ENCODE data around the gene XPO6. TPM values are rescaled to one million over a fixed set of nuclear protein-coding genes. Genes with fewer than 3 reads are reported as not detected.

Gene XPO6
- polyA plus RNA-seq, 3 donors, result 70.3 to 75.1 (median 73.7) TPM

DNA sequence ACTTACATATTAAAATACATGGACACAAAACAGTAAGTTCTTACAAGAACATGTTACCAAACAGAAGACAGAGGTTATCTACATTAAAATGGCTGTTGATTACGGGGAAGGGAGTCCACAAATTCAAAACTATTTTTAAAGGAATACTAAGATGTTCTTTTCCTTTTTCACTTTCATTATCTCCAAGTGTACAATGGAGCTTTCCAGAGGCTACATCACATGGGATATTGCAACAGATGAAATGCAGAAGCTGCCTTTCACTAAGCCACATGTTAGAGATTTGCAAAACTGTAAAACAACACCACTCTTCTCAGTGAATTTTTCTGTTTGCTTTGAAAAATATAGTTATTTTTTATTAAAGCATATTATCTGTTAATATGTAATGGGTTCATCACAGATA is 53.6 kb downstream of the XPO6 start:
- DNase-seq (ENCODE audit: low read depth in 3 of 3, low spot score in 2 of 3), result no peak

DNA sequence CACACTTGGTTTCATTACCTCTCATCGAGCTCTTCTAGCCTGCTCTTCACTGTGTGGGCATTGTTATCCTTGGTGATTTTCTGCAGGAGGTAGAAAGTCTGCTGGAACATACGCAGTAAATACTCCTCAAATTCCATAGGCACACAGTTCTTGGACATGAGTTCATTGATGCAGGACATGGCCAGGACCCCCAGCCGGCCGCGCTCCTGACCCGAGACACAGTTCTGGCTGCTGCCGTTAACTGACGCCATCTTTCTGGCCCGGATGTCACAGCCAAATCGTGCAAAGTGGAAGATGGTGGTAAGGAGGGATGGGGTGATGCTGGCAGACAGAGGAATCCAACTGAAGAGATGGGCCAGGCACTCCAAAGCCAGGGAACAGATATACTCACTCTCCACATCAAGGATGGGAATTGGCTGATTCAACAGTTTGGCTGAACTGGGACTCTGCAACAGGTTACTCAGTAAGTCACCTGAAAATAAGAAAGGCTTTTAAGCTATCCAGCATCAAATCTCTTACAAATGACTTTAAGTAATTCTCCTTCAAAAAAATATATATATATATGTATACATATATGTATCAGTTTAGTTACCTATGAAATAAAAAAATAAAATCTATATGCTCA is 55.6 kb downstream of the XPO6 start:
- no peak for DNase-seq (ENCODE audit: low read depth in 3 of 3, low spot score in 2 of 3)

DNA sequence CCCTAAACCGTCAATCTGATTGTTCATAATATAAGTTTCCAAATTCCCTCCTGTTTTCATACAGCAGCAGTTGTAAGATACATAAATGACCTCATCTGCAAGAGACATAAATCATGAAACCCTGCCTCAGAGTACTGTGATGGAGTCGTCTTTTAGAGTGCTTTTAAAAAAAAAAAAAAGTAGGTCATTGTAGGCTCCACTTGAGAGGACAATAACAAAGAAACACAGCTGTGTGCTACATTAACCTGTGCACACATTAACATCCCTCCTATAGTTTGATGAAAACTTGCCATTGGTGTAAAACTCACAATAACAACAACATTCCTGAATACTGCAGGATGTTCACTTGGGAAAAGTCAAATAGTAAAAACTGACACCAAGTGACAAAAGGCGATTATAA is 56.5 kb downstream of the XPO6 start:
- no peak for DNase-seq (ENCODE audit: low read depth in 3 of 3, low spot score in 2 of 3)

DNA sequence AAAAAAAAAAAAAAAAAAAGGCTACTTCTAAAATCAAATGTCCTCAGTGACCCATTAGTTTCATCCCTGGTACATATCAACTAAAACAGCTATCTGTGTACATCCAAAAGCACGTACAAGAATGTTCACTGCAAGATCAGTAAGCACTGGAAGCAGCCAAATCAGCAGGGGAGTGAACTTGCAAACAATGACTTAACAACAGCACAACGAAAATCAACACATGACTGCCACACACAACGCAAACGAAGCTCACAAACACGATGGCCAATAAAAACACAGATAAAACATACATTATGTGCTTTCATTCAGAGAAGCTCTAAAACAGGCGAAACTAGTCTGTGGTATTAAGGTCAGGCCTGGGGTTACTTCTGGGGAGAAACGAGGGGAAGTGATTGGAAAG is 60.6 kb downstream of the XPO6 start:
- no peak for DNase-seq (ENCODE audit: low read depth in 3 of 3, low spot score in 2 of 3)

DNA sequence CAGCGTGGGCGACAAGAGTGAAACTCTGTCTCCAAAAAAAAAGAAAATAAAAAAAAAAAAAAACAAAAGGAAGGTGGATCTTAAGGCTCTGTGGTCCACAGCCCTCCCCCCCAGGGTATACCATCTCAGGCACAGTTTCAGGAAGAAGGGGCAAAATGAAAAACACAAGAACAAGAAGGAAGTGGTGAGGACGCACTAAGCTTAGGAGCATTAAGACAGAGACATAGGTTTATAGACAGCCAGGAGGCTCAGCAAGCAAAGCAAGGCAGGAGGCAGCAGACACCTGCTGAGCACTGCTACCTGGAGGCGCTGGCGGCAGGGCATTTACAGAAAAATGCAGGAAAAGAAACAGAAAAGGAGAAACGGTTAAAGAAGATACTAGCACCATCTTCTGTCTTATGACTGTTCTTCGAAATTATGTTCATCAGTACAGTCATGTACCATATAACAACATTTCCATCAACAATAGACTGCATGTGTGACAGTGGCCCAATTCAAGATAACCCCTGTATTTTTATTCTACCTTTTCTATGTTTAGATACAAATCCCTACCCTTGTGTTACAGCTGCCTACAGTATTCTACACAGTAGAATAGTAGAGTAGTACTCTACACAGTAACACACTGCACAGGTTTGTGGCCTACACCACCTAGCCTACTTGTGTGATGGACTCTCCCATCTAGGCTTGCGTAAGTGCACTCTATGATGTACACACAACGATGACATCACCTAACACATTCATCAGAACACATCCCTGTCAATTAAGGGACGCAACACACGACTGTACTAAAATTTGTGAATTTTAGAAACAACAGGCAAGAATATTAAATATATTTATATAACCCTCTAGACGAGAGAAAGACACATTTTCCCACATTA is 62.5 kb downstream of the XPO6 start:
- DNase-seq (ENCODE audit: low read depth in 3 of 3, low spot score in 2 of 3), result no peak

DNA sequence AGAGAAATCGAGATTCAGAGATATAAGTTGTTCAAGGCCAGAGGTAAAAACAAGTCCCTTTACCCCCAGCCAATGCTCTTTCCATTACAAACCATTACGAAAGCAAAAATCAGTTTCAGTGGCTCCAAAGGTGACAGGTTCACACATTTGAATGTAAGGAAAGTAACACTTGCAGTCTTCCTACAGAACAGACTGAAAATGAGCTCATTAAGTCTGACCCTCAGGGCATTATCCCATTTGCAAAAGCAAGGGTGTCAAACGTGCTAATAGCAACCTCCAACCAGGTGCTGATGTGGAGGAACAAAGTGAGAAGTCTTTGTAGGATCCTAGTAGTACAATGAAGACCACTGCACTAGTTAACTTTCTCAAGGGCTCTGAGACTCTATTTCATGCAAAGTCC is 65.2 kb downstream of the XPO6 start:
- DNase-seq (ENCODE audit: low read depth in 3 of 3, low spot score in 2 of 3), result no peak

DNA sequence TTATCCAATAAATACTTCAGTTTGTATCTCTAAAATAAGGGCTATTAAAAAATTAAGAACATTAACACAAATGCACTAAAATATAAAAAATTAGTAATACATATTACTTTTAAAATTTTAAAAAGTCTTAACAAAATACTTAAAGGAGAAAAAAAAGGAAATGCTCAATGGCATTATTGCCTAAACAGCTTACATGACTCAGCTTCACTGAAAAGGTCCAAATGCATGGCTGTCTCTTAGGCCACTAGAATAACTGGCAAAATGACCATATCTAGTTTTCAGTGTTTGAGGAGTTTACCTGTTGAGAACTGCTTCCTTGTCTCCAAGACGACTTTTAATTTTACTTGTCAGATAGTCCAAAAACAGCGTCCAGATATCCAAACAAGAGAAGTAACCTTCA is 66.0 kb downstream of the XPO6 start:
- no peak for DNase-seq (ENCODE audit: low read depth in 3 of 3, low spot score in 2 of 3)

DNA sequence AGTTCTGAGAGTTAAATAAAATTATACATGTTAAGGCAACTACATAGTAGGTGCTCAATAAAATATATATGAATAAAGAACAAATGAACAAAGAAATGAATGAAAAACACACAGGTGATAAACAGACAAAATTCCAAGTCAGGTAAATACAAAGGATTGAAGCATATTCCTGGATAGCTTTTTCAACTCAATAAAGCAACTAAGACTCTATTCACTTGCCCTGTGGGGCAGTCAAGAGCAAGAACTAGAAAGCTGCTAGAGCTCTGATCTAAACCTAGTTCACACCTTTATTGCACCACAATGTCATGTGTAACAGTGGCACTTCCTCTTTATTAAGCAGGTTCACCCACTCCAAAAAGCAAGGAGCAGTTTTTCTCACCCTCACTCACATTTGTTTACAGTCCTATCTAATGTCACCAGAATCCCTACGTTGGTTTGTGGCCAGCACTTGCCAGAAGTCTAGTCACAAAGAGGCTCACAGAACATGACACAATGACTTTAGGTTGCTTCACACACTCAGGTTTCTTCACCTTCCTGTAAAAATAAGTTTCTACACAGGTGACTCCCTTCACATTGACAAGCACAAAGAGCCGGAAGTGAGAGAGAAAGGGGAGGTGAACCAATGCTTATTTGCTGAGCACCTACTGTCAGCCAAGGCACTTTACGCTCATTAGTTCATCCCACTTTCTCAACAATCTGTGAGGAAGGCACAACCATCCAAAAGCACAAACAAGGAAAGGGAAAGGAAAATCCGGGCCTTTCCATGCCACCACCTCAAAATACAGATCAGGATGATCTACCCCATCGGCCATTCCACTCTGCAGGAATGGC is 70.8 kb downstream of the XPO6 start:
- no peak for DNase-seq (ENCODE audit: low read depth in 3 of 3, low spot score in 2 of 3)

DNA sequence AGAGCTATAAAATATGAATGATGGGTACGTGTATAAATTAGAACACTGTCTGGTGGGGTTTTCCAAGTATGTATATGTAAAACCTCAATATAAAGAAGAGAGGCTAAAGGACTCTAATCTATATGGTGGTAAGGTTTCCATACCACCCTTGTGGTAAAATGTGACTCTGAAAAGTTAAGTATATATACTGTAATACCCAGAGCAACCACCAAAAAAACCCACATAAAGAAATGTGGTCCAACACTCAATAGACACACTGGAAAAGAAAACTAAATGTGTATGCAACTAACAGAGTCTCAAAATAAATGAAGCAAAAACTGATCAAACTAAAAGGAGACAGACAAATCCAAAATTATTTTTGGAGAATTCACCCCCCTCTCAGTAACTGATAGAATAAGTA is 72.2 kb downstream of the XPO6 start:
- DNase-seq (ENCODE audit: low read depth in 3 of 3, low spot score in 2 of 3), result no peak

DNA sequence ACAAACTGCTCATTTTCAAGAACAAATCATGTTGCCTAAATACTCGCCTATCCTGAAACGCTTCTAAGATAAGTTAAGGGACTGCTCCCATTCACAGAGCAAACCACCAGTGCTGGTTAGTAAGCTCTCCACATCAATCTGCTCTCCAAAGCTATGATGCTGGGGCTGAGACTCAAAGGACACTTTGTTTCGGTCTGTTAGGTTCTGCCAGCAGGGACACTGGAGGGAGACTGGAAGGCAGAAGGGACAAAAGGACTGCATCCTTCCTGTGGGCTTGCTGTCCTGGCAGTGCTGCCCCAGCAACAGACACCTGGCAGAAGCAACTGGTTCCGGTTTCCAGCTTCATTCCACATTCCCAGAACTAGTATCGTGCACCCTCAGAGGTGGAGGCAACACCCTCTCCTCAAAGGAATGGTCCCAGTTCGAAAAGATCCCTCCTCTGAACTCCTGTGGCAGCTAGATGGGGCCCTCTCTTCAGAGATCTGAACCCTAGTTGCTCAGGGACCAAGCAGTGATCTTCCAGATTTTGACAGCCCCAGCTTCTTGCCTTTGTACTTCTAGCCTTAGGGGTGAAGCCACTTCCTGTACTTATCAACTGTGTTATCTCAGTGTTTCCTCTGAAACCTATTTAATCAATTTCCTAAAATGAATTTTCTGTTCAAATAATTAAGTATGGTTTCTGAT is 74.9 kb downstream of the XPO6 start:
- DNase-seq (ENCODE audit: low read depth in 3 of 3, low spot score in 2 of 3), result no peak

DNA sequence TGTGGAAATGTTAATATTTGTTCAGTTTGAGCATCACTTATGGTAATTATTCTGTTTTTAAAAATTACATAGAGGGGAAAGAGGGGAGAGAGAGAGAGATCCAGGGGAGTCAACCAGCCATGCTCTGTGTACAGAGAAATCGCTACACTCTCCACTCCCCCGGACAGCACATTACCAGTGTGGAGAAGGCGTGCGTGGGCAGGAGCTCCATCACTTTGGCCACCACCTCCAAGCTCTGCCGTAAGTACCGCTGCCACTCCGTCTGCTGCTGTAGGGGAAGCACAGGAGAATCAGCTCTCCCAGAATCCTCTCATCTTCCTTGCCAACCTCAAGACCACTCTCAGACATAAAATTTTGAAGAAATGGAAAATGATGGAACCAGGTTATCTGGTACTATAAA is 78.1 kb downstream of the XPO6 start:
- DNase-seq (ENCODE audit: low read depth in 3 of 3, low spot score in 2 of 3), result no peak

DNA sequence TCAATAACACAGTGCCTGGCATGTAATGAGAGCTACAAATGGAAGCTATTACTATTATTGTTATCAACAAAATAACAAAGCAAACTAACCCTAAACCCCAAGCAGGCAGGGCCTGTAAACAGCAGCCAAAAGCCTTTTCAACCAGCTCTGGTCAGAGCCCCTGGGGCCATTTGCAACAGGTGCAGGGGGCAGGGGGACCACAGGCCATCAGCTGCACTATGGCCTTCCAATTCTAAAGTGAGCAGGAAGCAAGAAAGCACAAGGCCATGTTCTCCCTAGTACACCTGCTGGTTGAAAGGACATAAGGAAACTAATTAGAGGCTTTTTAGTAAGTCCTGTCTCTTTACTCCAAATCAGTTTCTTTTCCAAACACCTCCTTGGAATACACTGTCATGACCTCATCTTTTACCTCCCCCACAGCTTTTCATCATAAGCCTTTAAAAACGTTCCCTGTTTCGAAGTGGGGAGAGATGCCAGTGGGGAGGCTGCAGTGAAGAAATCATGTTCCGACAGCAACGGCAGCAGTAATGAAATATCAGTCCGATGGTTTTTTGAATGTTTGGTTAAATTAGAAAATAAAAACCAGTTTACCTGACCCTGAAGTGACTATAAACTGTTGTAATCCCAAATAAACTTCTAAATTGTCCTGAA is 79.9 kb downstream of the XPO6 start:
- DNase-seq (ENCODE audit: low read depth in 3 of 3, low spot score in 2 of 3), result no peak

DNA sequence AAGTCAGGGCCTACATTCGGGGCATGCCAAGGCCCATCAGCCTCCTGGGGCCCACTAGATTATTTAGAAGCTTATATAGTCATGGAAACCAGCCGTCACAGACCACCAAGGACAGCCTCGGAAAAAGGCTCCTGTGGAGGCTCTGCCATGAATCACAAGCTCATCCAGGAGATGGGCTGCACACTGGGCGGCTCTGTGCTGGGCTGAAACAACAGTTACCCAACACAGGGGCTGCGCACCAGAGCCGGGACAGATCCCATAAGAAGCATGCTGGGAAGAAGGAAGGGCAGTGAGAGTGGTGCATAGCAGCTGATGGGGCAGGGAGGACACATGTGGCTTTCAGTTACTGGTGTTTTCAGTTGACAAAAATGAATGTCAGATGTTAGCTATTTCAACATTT is 80.6 kb downstream of the XPO6 start:
- no peak for DNase-seq (ENCODE audit: low read depth in 3 of 3, low spot score in 2 of 3)

DNA sequence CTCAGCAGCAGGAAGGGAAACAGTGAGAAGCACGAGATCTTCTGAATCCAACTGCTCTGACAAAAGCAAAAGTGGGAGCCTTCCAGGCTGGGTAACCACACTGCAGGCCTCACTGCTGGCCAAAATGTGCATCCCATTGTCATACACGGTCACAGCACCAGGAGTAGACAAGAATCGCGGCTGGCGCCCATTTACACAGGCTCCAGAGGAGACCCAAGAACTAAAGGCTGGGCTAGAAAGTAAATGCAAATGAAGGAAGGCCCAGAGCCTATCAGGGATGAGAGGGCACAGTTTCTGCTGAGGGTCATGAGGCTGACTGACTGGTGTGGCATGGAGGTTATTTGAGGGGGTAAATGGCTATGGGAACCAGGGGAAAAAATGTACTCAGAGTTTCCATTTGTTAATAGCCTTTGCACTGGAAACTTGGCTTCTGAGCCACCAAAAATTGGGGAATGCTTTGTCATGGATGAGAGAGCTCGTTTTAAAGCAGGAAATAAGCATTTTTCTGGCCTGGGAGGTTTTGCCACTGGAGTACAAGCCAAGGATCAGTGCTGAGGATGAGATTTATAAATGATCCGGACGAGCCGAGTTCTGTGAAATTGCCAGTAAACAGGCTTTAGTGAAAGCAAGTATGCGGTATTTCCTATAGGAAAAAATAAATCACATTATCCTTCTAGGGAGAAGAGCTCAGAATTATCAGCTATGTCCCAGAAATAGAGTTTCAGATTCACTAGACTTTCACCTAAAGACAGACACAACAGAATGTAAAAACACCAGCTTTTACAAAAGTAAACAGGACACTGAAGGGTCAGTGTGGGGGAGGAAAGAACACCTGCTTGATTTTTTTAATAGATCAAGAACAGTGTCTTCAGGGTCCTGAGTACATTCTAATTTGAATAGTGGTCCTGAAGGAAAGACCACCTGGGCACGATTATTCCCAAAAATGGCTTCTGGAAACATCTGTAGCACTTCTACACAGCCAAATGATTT is 81.4 kb downstream of the XPO6 start:
- no peak for DNase-seq (ENCODE audit: low read depth in 3 of 3, low spot score in 2 of 3)

DNA sequence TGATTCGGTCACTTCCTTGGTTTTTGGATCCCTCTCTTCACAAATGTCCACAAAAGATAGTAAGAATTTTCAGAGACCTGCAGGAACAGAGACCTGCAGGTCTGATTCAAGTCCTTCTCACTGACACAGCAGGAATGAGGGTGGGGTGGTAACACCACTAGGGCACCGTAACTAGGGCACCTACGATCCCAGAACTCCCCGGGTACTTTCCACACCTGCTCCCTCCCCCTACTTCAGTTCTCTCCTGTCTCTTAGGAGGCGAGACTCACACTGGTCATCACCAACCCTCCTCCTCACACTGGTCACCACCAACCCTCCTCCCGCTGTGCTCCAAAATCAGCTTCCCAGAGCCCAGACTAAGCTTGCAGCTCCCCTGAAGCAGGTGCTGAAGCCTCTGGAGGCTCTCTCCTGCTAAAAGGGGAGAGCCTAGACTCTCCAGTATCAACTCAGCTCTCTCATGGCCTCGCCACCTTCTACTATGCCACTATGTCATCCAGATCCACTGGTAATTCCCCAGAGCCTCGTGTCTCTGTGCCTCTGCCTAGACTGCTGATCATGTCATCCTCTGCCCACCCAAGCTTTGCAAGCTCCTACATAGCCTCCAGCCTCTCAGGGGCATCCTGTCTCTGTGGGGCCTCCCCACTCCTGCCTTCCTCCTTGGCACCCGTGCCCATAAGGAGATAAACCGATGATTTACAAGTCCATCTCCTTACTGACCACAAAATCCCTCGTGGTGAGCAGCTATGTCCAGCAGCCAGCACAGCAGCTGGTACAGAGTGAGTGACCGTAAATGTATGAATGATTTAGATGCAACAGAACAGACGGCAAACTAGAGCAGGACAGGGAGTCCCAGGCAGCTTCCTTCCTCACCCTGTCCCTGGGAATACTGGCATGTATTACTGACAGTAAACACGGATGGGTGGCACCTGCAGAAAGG is 84.8 kb downstream of the XPO6 start:
- no peak for DNase-seq (ENCODE audit: low read depth in 3 of 3, low spot score in 2 of 3)

DNA sequence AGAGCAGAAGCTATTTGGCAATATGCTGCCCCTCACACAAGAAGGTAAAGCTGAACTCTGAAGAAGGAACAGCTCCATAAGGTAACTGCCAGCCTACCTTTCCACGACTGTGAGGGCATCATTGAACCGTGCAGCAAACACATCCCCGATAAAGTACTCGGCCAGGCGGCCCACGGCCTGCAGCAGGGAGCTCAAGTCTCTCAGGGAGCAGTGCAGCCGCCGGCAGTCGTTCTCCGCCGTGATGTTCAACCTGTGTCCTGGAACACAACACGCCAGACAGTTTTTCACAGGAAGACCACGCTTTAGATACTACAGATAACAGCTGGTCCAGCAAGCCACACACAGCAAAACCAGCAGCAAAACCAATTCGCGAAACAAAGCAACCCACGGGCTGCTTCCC is 86.2 kb downstream of the XPO6 start:
- DNase-seq (ENCODE audit: low read depth in 3 of 3, low spot score in 2 of 3), result no peak

DNA sequence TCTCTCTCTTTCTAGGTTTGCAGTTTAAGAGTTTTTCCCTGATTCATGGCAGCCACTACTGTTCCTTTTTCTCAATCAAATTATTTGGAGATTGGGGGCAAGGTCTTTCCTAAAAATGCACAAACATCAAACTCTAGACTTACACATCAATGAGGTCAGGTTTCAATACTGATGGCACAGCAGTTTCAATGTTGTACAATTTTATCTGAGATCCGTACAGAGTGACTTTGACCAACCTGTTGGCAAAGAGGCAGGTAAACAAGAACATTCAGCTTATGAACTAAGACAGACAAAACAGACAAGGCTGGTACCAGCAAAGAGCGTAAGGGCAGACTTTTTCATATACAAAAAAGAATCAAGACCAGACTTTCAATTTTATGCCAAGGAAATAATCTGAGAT is 90.2 kb downstream of the XPO6 start:
- DNase-seq (ENCODE audit: low read depth in 3 of 3, low spot score in 2 of 3), result no peak

DNA sequence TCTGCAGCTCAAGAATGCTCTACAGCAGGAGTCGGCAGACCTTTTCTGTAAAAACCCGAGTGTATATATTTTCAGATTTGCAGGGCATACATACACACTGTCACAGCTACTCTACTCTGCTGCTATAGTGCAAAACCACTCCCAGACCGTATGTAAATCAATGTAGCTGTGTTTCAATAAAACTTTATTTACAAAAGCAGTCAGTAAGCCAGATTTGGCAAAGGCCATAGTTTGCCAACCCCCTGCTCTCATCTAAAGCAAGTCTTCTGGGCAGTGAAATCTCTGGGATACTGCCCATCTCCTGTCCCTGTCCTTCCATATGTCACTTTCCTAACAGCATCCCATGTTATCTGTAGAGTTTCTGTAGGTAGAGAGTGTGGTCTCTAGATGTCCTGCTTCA is 91.0 kb downstream of the XPO6 start:
- no peak for DNase-seq (ENCODE audit: low read depth in 3 of 3, low spot score in 2 of 3)
